ENCODE results near the gene ALPI.
"Not testable (repeated sequence)": the region's sequence is repeated elsewhere in the genome, so short reads cannot be mapped to it uniquely, and the experiment has no call there.

ALPI gene

DNA sequence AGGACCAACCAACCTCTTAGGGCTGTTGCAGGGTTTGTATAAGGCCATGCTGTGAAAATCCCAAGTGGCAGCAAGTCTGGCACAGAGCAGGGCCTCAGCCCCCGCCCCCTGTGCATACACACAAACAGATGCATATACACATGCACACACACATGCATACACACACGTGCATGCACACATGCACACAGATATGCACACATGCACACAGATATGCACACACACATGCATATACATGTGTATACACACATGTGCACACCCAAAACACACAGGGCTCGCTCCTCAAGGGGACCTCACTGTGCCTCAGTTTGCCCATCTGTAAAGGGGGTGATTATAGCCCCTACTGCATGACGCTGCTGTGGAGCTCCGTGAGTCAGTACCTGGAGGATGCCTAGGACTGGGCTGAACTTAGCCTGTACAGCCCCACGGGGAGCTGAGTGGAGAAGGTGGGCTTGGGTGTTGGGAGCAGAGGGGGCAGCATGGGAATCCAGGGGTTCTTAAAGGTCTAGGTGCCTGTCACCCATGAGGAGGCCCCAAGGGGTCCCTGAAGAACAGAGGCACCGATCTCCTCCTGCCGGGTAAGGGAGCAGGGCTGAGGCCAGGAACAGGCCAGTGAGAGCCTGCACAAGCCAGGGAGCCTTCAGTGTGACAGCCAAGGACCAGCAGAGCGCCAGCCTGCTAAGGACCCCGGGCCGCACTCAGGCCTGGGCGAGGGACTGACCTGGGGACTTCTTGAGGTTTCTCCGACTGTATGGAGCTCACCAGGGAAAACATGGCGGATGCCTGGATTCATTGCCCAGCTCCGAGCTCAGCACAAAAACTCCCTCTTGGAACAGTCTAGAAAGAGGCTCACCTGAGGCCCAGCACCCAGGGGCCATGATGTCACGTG is 24.0 kb upstream of the ALPI start:
- H3K4me3 ChIP-seq (ENCODE audit: low read depth, low read length): no peak overlapping the region
- TF ChIP-seq, protein P1, sequence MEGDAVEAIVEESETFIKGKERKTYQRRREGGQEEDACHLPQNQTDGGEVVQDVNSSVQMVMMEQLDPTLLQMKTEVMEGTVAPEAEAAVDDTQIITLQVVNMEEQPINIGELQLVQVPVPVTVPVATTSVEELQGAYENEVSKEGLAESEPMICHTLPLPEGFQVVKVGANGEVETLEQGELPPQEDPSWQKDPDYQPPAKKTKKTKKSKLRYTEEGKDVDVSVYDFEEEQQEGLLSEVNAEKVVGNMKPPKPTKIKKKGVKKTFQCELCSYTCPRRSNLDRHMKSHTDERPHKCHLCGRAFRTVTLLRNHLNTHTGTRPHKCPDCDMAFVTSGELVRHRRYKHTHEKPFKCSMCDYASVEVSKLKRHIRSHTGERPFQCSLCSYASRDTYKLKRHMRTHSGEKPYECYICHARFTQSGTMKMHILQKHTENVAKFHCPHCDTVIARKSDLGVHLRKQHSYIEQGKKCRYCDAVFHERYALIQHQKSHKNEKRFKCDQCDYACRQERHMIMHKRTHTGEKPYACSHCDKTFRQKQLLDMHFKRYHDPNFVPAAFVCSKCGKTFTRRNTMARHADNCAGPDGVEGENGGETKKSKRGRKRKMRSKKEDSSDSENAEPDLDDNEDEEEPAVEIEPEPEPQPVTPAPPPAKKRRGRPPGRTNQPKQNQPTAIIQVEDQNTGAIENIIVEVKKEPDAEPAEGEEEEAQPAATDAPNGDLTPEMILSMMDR (IDR thresholded peaks at IDR 0.05; ENCODE audit: insufficient read depth, low read depth, low read length, missing control alignments): no peak

DNA sequence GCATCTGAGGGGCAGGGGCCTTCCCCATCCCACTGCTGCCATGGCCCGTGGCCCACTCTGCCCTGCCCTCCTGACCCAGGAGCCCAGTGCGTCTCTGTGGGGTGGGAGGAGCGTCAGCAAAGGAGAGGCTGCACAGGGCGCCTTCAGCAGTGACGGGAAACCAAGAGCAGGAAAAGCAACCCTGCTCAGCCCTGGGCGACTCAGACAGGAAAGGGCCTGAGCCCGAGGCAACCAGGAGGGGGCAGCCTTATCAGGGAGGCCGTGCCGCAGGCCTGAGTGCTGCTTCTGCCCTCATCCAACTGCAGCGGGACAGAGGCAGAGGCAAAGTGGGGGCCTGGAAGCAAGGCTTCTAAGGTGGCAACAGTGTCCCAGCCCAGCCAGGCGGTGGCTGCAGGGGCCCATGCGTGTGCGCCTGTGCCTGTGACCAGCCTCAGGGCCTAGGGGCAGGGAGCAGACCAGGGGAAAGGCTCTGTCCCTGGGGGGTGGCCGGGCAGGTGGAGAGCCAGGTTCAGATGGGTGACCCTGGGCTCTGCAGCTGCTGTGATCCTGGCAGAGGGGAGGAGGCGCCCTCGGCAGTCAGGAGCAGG is 23.3 kb upstream of the ALPI start:
- no peak overlapping the region for H3K4me3 ChIP-seq (ENCODE audit: low read depth, low read length)
- TF ChIP-seq, protein P1 (IDR thresholded peaks at IDR 0.05; ENCODE audit: insufficient read depth, low read depth, low read length, missing control alignments): no peak
- DNase-seq (ENCODE audit: low read depth): no peak

More for the DNA sequence above, 24.0 kb upstream of the ALPI start:
- no peak for DNase-seq (ENCODE audit: low read depth)

DNA sequence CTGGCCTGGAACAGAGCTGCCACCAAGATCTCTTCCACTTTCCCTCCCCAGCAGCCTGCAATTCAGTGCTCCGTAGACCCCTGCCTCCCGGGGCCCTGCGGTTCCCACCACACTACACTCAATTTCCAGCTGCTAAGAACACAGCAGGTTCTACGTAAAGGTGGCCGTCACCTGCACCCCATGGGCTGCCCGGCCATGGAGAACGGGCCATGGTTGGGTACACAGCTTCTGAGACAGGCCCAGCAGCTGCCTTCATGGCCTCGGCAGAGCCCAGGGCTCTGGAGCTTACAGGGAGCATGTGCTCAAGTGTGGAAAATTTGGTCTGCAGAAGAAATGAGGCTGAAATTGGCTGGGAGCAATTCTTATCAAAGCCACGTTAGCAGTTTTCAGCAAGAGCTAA is 22.3 kb upstream of the ALPI start:
- not testable (repeated sequence) for DNase-seq (ENCODE audit: low read depth); H3K4me3 ChIP-seq (ENCODE audit: low read depth, low read length)

DNA sequence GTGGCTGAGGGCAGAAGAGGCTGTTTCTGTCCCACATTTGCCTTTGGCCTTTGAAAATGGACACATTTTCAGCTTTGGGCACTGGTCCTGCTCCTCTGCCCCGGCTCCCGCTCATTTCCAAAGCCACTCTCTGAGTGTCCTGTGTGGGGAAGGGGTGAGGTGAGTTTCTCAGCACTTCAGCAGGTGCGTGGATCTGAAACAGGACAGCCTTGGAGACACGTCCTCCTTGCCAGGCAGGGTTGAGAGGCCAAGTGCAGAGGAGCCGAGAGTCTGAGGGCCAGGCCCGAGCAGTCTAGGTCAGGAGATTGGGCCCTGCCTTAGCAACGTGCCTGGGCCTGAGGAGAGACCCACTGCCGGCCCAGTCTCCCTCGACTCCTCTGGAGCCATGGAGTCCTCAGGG is 21.9 kb upstream of the ALPI start:
- DNase-seq (ENCODE audit: low read depth): no peak
- H3K4me3 ChIP-seq (ENCODE audit: low read depth, low read length): no peak overlapping the region

DNA sequence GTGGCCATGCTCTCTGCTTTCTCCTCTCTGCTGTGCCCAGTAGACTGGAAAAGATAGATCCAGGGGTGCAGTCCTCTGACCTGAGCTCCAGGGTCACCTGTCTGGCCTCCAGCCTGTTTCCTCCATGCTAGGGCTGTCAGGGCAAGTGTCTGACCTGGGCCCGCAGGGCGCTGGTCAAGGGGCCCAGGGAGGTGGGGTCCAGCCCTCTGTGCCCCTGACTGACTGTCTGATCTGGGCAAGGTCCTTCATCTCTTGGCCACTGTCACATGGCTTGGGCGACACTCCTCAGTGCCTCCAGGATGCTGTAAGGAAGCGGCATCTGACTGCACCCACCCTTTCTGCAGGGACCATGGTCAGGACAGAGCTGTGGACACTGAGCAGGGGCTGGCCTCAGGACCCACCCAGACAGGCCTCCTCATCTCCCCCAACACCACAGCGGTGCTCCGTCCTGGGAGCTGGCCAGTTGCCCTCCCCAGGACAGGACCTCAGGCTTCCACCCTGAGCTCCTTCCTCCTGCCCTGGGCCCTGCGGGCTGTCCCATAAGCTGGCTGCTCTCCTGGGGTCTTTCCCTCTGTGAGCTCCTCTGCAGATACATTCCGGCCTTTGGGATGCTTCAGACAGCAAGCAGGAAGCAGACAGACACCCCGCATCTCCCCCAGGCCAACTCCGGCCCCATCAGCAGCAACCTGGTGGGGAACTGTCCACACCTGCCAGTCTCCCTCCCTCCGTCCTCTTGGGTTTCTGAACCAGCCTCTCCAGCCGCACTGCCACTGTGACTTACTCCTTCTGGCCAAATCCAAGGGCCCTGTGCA is 21.2 kb upstream of the ALPI start:
- TF ChIP-seq, protein P1 (IDR thresholded peaks at IDR 0.05; ENCODE audit: insufficient read depth, low read depth, low read length, missing control alignments): no peak
- no peak overlapping the region for H3K4me3 ChIP-seq (ENCODE audit: low read depth, low read length)
- no peak for DNase-seq (ENCODE audit: low read depth)

More for the DNA sequence above, 21.9 kb upstream of the ALPI start:
- TF ChIP-seq, protein P1 (IDR thresholded peaks at IDR 0.05; ENCODE audit: insufficient read depth, low read depth, low read length, missing control alignments): no peak

DNA sequence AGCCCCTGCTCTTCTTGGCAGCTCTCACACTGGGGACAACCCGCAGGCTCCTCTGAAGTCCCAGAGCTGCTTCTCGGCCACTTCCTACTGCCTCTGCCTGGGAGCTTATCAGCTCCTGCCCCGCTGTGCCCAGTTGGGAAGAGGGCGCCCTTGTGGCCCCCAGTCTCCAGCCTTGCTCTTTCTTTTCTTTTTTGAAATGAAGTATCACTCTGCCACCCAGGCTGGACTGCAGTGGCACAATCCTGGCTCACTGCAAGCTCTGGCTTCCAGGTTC is 20.6 kb upstream of the ALPI start:
- H3K4me3 ChIP-seq (ENCODE audit: low read depth, low read length): no peak overlapping the region
- DNase-seq (ENCODE audit: low read depth): no peak
- TF ChIP-seq, protein P1 (IDR thresholded peaks at IDR 0.05; ENCODE audit: insufficient read depth, low read depth, low read length, missing control alignments): no peak

DNA sequence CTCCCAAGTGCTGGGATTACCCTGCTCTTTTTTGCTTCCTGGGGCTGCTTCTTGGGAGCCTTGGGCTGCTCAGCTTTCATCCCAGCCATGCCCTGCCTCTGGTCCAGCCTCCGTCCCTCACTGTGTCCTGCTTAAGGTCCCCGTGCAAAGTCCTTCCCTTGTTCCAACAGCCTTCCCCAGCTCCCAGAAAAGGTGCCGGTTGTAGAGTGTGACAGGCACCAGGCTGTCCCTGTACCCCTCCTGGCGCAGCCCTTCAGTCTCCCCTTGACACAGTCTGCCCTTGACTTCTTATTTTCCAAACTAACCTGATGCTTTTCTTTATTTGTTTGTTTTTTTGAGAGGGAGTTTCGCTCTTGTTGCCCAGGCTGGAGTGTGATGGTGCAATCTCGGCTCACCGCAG is 20.1 kb upstream of the ALPI start:
- H3K4me3 ChIP-seq (ENCODE audit: low read depth, low read length): no peak overlapping the region
- no peak for DNase-seq (ENCODE audit: low read depth)
- TF ChIP-seq, protein P1 (IDR thresholded peaks at IDR 0.05; ENCODE audit: insufficient read depth, low read depth, low read length, missing control alignments): no peak
